Loucy (cell line): Measurements from ENCODE around the gene SPNS3.

Experiments used
- H2AFZ ChIP-seq: fragments of 200-600 bp; sonication (generic); 2 replicates; pipeline ENCODE4 v1.6.0; 2016; ENCODE audit warnings: antibody characterized with exemption, mild to moderate bottlenecking, low read length, moderate library complexity
- H3F3A ChIP-seq: fragments of 200-600 bp; 2 replicates; pipeline ENCODE4 v1.6.0; 2016; ENCODE audit warnings: antibody characterized with exemption, low read depth, mild to moderate bottlenecking
- H3K27me3 ChIP-seq: fragments of 200-600 bp; sonication (generic); 2 replicates; pipeline ENCODE4 v1.6.1; 2014; ENCODE audit warnings: low read length, mild to moderate bottlenecking; ENCODE audit not compliant: insufficient read depth, poor library complexity, severe bottlenecking
- H3K36me3 ChIP-seq: fragments of 200-600 bp; sonication (generic); 2 replicates; pipeline ENCODE4 v1.6.1; 2016; ENCODE audit warnings: low read length; ENCODE audit not compliant: insufficient read depth
- H3K4me1 ChIP-seq: fragments of 200-600 bp; sonication (generic); 2 replicates; pipeline ENCODE4 v1.5.1; 2014; ENCODE audit warnings: low read length, mild to moderate bottlenecking; ENCODE audit not compliant: insufficient read depth, poor library complexity, severe bottlenecking
- H3K4me2 ChIP-seq: fragments of 200-600 bp; sonication (generic); 2 replicates; pipeline ENCODE4 v1.6.0; 2014; ENCODE audit warnings: antibody characterized with exemption, low read length, low read depth, mild to moderate bottlenecking; ENCODE audit not compliant: poor library complexity, severe bottlenecking
- H3K4me3 ChIP-seq: fragments of 200-600 bp; sonication (generic); 2 replicates; pipeline ENCODE4 v1.5.1; 2014; ENCODE audit warnings: low read length, mild to moderate bottlenecking, mixed read lengths; ENCODE audit not compliant: poor library complexity, severe bottlenecking
- H3K79me2 ChIP-seq: fragments of 200-600 bp; sonication (generic); 2 replicates; pipeline ENCODE4 v1.6.1; 2014; ENCODE audit warnings: low read length; ENCODE audit not compliant: insufficient read depth
- H3K9ac ChIP-seq: fragments of 200-600 bp; sonication (generic); 2 replicates; pipeline ENCODE4 v1.6.0; 2014; ENCODE audit warnings: mild to moderate bottlenecking, low read depth, low read length, moderate library complexity; ENCODE audit not compliant: poor library complexity, severe bottlenecking
- H3K9me2 ChIP-seq: fragments of 200-600 bp; sonication (generic); replicated peaks from 2 replicates; pipeline ENCODE4 v1.6.1; 2016; ENCODE audit warnings: low read depth, low read length, mixed read lengths
- H3K9me3 ChIP-seq: fragments of 200-600 bp; sonication (generic); 2 replicates; pipeline ENCODE4 v1.6.1; 2014; ENCODE audit warnings: mild to moderate bottlenecking, antibody characterized with exemption, low read length, low read depth; ENCODE audit not compliant: insufficient read depth
- H4K20me1 ChIP-seq: fragments of 200-600 bp; sonication (generic); 2 replicates; pipeline ENCODE4 v1.6.0; 2014; ENCODE audit warnings: antibody characterized with exemption, low read length, mild to moderate bottlenecking; ENCODE audit not compliant: insufficient read depth, poor library complexity, severe bottlenecking
- EZH2phosphoT487 ChIP-seq: fragments of 200-600 bp; IDR thresholded peaks from 2 replicates; pipeline ENCODE4 v1.6.1; 2018; ENCODE audit warnings: antibody characterized with exemption, mild to moderate bottlenecking, moderate library complexity, borderline replicate concordance
- TF ChIP-seq, protein P1 (sequence below): fragments of 200-600 bp; sonication (generic); conservative IDR thresholded peaks from 2 replicates; pipeline ENCODE4 v1.5.1; 2014; ENCODE audit warnings: mild to moderate bottlenecking, antibody characterized with exemption, low read length

The SPNS3 gene

DNA sequence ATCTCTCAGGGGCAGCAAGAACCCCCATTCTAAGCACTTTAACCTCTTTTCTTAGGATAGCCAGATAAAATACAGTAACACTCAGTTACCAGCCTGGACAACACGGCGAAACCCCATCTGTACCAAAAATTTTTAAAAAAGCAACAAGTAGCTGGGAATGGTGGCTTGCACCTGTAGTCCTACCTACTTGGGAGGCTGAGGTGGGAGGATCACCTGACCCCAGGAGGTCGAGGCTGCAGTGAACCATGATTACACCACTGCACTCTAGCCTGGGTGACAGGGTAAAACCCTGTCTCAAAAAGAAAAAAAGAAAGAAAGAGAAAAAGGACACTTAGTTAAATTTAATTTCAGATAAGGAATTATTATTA, 38.6 kb upstream of the SPNS3 start:
- no peak for TF ChIP-seq EZH2phosphoT487
- TF ChIP-seq, protein P1, sequence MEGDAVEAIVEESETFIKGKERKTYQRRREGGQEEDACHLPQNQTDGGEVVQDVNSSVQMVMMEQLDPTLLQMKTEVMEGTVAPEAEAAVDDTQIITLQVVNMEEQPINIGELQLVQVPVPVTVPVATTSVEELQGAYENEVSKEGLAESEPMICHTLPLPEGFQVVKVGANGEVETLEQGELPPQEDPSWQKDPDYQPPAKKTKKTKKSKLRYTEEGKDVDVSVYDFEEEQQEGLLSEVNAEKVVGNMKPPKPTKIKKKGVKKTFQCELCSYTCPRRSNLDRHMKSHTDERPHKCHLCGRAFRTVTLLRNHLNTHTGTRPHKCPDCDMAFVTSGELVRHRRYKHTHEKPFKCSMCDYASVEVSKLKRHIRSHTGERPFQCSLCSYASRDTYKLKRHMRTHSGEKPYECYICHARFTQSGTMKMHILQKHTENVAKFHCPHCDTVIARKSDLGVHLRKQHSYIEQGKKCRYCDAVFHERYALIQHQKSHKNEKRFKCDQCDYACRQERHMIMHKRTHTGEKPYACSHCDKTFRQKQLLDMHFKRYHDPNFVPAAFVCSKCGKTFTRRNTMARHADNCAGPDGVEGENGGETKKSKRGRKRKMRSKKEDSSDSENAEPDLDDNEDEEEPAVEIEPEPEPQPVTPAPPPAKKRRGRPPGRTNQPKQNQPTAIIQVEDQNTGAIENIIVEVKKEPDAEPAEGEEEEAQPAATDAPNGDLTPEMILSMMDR: no peak
- Histone ChIP-seq H4K20me1 (no peaks in the 10 kb centered on the region), H3K79me2 (no peaks in the 10 kb centered on the region), H3K4me1 (peaks cover 8% of the 10 kb centered on the region), H3K4me3 (no peak overlapping the region), H3K9me3 (no peaks in the 10 kb centered on the region), H2AFZ (no peak overlapping the region), H3F3A (no peaks in the 10 kb centered on the region), H3K9ac (no peak overlapping the region), H3K9me2 (no peaks in the 10 kb centered on the region), H3K4me2 (no peak overlapping the region), H3K36me3 (no peaks in the 10 kb centered on the region), H3K27me3 (no peaks in the 10 kb centered on the region)

DNA sequence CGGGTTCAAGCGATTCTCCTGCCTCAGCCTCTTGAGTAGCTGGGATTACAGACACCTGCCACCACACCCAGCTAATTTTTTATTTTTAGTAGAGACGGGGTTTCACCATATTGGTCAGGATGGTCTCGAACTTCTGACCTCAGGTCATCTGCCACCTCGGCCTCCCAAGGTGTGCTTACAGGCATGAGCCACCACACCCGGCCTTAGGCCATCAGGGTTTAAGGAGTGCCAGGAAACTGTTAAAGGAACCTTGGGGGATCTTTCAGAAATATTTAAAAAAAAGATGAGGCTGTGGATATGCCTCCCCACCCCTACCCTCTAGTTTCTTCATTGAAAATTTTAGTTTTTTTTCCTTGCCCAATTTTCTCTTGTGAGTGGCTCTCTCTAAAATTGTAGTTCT, 35.9 kb upstream of the SPNS3 start:
- H3K9ac ChIP-seq: no peak overlapping the region
- H3K36me3 ChIP-seq: no peaks in the 10 kb centered on the region
- H2AFZ ChIP-seq: no peak overlapping the region
- H3K4me1 ChIP-seq: peaks cover 8% of the 10 kb centered on the region
- H3F3A ChIP-seq: no peaks in the 10 kb centered on the region
- H4K20me1 ChIP-seq: no peaks in the 10 kb centered on the region
- H3K9me3 ChIP-seq: no peaks in the 10 kb centered on the region
- H3K27me3 ChIP-seq: no peaks in the 10 kb centered on the region
- no peaks in the 10 kb centered on the region for H3K79me2 ChIP-seq
- H3K4me2 ChIP-seq: no peak overlapping the region
- H3K4me3 ChIP-seq: no peak overlapping the region
- TF ChIP-seq EZH2phosphoT487: no peak
- TF ChIP-seq, protein P1: no peak
- H3K9me2 ChIP-seq: no peaks in the 10 kb centered on the region

DNA sequence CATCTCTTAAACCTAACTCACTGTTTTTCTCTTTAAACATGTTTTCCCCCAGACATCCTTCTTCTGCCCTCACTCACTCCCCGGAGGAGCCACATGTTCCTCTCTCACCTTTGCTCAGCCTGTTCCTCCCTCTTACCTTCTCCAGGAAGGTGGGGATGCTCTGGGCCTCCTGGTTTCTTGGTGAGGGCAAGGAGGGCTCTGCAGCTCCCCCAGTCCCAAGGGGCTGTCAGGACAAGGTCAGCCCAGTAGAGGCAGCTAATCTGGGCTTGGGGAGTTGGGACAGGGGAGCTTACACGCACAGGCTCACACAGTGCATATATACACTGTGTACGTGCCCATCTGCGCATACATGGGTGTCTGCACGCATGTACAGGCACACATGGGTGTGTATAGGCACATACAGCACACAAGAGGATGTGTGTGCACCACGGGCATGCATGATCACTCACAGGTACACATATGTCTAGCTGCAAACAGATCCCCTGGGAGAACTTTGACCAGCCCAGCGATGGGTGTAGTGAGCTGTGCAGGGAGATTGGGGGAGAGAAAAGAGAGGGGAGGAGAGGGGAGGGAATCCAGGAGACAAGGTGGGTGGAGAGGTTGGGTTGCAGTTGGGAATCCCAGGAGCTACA, 28.6 kb upstream of the SPNS3 start:
- H2AFZ ChIP-seq: 0 out of 2 replicates have a peak overlapping the region, but pooled peaks have one; percentile 1
- no peaks in the 10 kb centered on the region for H3K36me3 ChIP-seq
- no peaks in the 10 kb centered on the region for H3K4me1 ChIP-seq
- no peaks in the 10 kb centered on the region; the same call in 1 of the 2 replicates for H3F3A ChIP-seq
- TF ChIP-seq EZH2phosphoT487: no peak
- no peak overlapping the region for H3K4me2 ChIP-seq
- H3K4me3 ChIP-seq: no peak overlapping the region
- no peaks in the 10 kb centered on the region for H3K79me2 ChIP-seq
- H3K9ac ChIP-seq: no peak overlapping the region
- H3K9me2 ChIP-seq: no peaks in the 10 kb centered on the region
- H4K20me1 ChIP-seq: no peaks in the 10 kb centered on the region
- H3K9me3 ChIP-seq: no peaks in the 10 kb centered on the region
- no peaks in the 10 kb centered on the region for H3K27me3 ChIP-seq

DNA sequence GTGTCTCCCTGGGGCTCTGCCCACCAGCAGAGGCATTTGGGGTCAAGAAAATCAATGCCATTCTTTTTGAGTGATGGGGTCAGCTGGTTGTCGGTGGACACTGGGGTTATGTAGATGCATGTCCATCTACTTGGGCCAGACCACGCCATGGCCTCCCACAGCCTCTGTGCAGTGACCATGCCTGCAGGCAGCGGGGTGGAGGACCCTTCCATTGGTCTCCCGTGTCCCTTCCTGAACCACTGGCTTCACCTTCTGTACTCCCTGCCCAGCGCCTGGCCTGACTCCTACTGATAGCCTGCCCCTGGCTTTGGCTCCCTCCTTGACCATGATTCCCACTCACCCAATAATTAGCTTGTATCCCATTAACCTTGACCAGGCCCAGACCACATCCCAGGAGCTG, 28.0 kb upstream of the SPNS3 start:
- Histone ChIP-seq H3K4me3 (no peak overlapping the region), H3K9ac (no peak overlapping the region), H3K4me2 (no peak overlapping the region), H3K9me2 (no peaks in the 10 kb centered on the region), H3K36me3 (no peaks in the 10 kb centered on the region), H4K20me1 (no peaks in the 10 kb centered on the region), H3K9me3 (no peaks in the 10 kb centered on the region), H3F3A (no peaks in the 10 kb centered on the region; the same call in 1 of the 2 replicates), H2AFZ (no peak overlapping the region), H3K4me1 (no peaks in the 10 kb centered on the region), H3K79me2 (no peaks in the 10 kb centered on the region), H3K27me3 (no peaks in the 10 kb centered on the region)
- TF ChIP-seq, protein P1: no peak
- TF ChIP-seq EZH2phosphoT487: no peak
